Measurements from ENCODE around the gene VSIG2.

Gene VSIG2

DNA sequence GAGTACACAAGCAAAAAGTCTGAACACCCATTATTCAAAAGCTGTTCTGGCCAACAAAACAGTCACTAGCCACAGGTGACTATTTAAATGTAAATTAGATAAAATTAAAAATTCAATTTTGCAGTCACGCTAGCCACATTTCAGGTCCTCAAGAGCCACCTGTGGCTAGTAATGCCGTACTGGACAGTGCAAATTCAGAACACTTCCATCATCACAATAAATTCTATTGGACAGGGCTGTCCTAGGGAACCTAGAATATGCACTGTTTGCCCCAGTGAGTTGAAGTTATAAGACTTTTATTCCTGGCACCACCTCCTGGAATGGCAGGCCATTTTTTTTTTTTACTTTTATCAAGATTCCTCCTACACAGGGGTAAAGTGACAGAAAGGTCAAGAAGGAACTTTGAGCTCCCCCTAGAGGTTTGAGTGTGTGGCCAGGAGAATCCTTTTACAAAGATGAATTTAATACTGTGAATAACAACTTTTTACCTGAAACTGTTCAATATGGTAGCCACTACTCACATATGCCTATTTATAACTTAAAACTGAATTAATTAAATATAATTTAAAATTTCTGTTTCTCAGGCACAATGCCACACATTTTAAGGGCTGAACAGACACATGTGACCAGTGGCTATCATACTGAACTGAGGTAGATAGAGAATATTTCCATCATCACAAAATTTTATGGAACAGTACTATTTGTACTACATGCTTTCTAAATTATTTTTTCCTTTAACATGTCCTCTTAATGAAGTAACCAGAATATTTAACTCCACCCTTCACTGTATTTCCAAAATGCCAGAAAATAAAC is 41.6 kb upstream of the VSIG2 start:
- DNase-seq (ENCODE audit: low read depth): no peak
- no peak overlapping the region for H3K4me3 ChIP-seq (ENCODE audit: low read depth, low read length)
- TF ChIP-seq, protein P1, sequence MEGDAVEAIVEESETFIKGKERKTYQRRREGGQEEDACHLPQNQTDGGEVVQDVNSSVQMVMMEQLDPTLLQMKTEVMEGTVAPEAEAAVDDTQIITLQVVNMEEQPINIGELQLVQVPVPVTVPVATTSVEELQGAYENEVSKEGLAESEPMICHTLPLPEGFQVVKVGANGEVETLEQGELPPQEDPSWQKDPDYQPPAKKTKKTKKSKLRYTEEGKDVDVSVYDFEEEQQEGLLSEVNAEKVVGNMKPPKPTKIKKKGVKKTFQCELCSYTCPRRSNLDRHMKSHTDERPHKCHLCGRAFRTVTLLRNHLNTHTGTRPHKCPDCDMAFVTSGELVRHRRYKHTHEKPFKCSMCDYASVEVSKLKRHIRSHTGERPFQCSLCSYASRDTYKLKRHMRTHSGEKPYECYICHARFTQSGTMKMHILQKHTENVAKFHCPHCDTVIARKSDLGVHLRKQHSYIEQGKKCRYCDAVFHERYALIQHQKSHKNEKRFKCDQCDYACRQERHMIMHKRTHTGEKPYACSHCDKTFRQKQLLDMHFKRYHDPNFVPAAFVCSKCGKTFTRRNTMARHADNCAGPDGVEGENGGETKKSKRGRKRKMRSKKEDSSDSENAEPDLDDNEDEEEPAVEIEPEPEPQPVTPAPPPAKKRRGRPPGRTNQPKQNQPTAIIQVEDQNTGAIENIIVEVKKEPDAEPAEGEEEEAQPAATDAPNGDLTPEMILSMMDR (IDR thresholded peaks at IDR 0.05; ENCODE audit: low read depth, low read length, missing control alignments): peak; percentile 72

DNA sequence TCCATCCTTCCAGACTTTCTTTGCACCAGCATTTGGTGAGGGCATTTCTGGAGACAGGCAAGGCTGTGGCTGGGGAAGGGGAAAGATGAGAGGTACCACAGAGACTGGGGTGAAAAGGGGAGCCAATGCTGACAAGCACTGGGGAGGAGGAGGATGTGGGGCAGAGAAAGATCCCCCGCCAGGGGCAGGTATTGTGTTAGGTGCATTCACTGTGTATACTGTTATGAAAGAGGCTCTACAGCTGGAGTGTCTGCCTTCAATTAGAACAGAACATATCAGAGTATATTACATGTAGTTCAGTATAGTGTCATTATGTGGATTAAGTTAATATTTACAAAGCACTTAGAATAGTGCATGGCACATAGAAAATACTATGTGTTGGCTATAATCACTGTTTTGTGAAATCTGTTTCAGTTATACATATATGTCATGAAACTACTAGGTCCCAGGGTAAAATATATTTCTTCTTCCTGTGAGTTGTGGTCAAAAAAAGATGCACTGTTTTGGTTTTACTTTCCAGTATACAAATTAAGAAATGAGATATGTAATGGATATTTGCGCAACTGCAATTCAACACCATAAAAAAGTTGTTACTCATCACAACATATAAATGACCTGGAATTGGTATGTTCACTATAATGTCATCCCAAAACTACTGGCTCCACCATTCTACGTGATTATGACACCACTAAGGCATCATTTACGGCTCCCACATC is 39.7 kb upstream of the VSIG2 start:
- no peak for DNase-seq (ENCODE audit: low read depth)
- TF ChIP-seq, protein P1 (IDR thresholded peaks at IDR 0.05; ENCODE audit: low read depth, low read length, missing control alignments): peak; percentile 2
- H3K4me3 ChIP-seq (ENCODE audit: low read depth, low read length): no peak overlapping the region; the same call in 1 of the 2 replicates

DNA sequence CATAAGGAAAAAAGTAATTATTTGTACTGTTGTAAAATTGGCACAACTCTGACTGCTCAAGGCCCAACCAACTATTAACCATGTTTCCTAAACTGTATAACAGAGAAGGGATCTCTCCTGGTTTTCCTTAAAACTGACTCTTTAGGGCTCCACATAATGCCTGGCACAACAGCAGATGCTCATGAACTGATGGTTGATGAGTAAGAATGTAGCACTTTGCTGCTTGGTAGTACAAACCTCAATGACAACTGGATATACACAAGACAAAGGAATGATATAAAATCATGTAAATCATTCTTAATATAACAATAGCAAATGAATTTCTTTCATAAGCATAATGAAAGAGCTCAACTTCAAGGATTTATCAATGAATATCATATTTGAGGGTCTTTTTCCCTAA is 36.5 kb upstream of the VSIG2 start:
- H3K4me3 ChIP-seq (ENCODE audit: low read depth, low read length): no peak overlapping the region
- TF ChIP-seq, protein P1 (IDR thresholded peaks at IDR 0.05; ENCODE audit: low read depth, low read length, missing control alignments): no peak
- no peak for DNase-seq (ENCODE audit: low read depth)

DNA sequence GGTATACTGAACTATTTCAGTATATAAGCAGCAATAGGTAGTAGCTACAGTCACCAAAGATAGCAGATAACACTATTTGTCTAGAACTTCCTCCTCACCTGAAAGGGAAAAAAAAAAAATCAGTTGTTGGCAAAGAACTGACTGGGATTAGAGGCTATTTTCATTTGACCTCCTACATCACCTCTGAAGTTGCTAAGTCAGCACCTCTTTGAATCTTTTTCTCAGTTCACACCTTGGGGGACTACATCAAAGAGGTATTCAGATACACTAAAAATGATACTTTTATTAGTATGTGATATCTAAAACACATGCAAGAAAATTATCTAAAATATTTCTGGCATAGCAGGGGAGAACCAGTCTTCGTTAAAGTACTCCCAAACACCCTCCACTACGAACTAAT is 32.0 kb upstream of the VSIG2 start:
- TF ChIP-seq, protein P1 (IDR thresholded peaks at IDR 0.05; ENCODE audit: low read depth, low read length, missing control alignments): no peak
- DNase-seq (ENCODE audit: low read depth): no peak
- H3K4me3 ChIP-seq (ENCODE audit: low read depth, low read length): no peak overlapping the region

DNA sequence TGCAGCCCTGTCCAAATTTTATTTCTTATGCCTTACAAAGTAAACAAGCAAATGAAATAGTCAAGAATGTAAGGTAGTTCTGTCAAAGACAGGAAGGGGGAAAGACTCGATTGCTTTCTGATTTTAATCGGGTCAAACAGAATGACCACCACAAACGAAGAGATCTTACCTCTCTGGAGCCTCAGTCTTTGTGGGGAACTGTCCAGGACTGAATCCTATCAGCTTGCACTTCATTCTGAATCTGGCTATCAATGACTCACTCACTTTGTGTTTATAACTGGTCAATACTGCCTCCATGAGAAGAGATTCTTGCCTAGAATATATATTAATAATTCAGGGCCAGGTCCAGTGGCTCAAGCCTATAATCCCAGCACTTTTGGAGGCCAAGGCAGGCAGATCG is 30.9 kb upstream of the VSIG2 start:
- no peak overlapping the region for H3K4me3 ChIP-seq (ENCODE audit: low read depth, low read length)
- TF ChIP-seq, protein P1 (IDR thresholded peaks at IDR 0.05; ENCODE audit: low read depth, low read length, missing control alignments): no peak
- DNase-seq (ENCODE audit: low read depth): no peak

DNA sequence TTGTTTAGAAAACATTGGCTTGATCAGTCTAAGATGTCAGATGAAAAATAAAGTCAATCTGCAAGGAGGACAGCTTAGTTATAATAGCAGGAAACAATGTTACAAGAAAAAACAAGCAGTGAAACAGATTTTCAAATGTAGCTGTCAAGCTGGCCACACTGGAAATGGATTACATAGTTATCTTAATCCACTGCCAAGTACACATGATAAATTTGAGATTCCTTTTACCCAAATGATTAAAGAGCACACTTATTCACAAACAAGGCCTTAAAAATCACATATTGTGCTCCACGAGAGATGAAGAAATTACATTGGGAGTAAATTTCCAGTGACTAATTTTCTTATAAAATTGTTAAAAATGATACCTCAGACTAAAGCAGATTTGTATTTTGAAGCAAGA is 27.5 kb upstream of the VSIG2 start:
- TF ChIP-seq, protein P1 (IDR thresholded peaks at IDR 0.05; ENCODE audit: low read depth, low read length, missing control alignments): no peak
- H3K4me3 ChIP-seq (ENCODE audit: low read depth, low read length): no peak overlapping the region
- DNase-seq (ENCODE audit: low read depth): no peak

Measured in GM12864 (cell line).